GM12872 (cell line): ENCODE measurements around the gene ZCCHC24.

Experiments
- CTCF ChIP-seq: IDR thresholded peaks from 3 replicates; pipeline ENCODE4 v1.5.1; 2011; ENCODE audit warnings: low read depth, mild to moderate bottlenecking, low read length, moderate library complexity; ENCODE audit not compliant: insufficient read depth

ZCCHC24 gene

GRCh38 chr10:79336276-79336675 is 109.1 kb downstream of the ZCCHC24 start:
- no peak for TF ChIP-seq CTCF

GRCh38 chr10:79335470-79336235 is 109.8 kb downstream of the ZCCHC24 start:
- no peak for TF ChIP-seq CTCF

DNA sequence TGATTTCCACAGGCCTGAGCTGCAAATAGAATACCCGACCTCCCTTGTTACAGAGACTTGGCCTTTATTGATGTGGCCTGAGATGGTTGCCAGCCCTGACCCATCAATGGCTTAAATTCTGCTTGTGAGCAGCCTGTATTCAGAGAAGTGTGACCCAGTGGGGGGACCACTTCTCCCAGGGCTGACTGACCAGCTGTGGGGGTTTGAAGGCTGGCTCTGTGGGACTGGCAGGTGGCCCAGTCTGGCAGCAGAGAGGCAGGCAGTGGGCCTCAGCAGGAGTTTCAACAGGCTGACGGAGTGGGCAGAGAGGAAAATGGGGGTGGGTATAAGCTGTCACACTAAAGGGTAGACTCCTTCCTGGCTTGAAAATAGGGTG is 110.3 kb downstream of the ZCCHC24 start:
- TF ChIP-seq CTCF, result no peak

GRCh38 chr10:79334573-79334972 is 110.9 kb downstream of the ZCCHC24 start:
- TF ChIP-seq CTCF, result no peak

- no peak for TF ChIP-seq CTCF
Measured at GRCh38 chr10:79333513-79333912, 111.9 kb downstream of the ZCCHC24 start.
